ENCODE data around the gene KCNJ12. TPM values are rescaled to one million over a fixed set of nuclear protein-coding genes. Genes with fewer than 3 reads are reported as not detected.
"Not testable (repeated sequence)": the region's sequence is repeated elsewhere in the genome, so short reads cannot be mapped to it uniquely, and the experiment has no call there.

KCNJ12 gene
- total and polyA plus RNA-seq, 4 experiments from 2014 or later: not detected

DNA sequence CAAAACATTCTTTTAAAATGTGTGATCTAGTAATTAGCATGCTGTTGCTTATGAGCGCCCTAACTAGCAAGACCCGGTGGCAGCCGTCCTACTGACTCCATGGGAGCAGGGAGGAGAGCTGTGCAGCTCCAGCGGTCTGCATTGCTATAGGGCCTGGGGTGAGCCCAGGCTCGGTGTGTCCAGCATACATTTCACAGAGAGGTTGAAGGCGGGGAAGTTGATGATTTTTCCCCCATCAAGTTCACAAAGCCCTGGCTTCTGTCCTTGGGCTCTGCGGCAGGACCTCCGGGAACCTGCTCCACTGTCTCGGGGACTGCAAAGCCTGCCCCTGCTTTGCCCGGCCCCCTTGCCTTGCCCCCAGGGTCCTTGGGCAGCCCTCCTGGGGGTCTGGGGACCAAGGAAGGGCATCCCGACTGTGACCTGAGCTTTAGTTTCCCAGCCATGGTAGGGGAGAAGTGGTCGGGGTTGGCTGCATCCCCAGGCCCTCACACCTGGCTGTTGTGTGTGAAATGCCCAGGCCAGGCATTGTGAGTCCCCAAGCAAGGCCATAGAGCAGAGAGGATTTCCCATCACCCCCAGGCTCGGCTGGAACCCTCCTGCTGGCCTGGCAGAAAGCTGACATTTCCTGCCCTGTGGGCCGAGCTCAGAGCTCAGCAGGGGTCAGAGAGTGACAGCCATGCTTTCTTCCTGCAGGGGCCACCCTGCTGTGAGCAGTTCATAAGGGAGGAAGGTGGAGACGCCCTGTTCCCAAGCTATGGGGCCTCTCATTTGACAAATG lies 24.8 kb downstream of the KCNJ12 start:
- Histone ChIP-seq H3K9me3 (ENCODE audit: control insufficient read depth in 1 of 2, low read length in 2 of 2) (no peaks in the 10 kb centered on the region), H3K27me3 (ENCODE audit: insufficient read depth, low read length) (no peaks in the 10 kb centered on the region), H3K36me3 (ENCODE audit: insufficient read depth, low read length) (no peaks in the 10 kb centered on the region), H3K27ac (ENCODE audit: low read depth, low read length) (no peak overlapping the region), H3K4me3 (ENCODE audit: low read length in 2 of 2) (no peak overlapping the region), H3K4me1 (ENCODE audit: insufficient read depth, low read length) (no peaks in the 10 kb centered on the region)
- Mint-ChIP-seq H3K9me3 (peaks cover 0 to 3% (median 0%) of the 10 kb centered on the region in 8 donors), H3K27ac (no peak overlapping the region), H3K4me3 (no peak overlapping the region), H3K4me1 (no peaks in the 10 kb centered on the region), H3K36me3 (no peaks in the 10 kb centered on the region), H3K27me3 (no peaks in the 10 kb centered on the region)
- ChIA-PET POLR2A (ENCODE audit: partially characterized antibody) (no interaction called here), CTCF (ENCODE audit: partially characterized antibody) (no interaction called here)
- DNase-seq: no peak
- intact Hi-C loops (cut with micrococcal nuclease): no loop called here

DNA sequence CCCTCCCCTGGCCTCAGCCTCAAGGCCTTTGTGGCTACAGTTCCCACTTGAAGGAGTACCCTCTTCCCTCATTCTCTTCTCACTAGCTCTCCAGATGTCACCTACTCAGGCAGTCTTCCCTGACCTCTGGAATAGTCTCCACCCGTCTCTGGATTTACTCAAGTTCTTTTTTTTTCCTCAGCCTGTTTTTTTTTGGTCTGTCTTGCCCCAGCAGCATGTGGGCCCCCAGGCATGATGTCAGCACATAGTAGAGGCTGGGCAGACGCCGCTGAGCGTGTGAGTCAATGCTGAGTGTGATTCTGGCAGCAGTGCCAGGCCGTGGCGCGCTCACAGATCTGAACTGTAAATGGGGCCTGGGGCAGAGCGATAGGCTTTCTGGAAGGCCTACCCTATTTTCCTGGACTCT lies 26.0 kb downstream of the KCNJ12 start:
- DNase-seq; intact Hi-C loops (cut with micrococcal nuclease): not testable (repeated sequence)

DNA sequence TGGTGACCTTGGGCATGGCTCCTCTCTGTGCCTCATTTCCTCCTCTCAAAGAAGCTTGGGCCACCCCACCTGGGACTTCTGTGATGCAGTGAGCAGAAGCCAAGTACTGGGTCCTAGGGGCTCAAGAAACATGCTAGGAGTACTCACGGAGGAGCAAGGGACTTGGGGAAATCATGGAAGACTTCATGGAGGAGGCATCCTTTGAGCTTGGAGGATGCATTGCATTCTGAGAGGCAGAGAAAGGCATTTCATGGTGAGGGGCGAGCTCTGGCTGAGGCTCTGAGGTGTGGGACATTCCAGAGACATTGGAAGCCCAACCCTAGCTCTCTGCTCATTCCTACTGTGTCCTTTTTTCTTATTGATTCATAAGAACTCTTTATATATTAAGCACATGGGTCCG lies 26.8 kb downstream of the KCNJ12 start:
- H3K4me3 Mint-ChIP-seq; CTCF ChIA-PET (ENCODE audit: partially characterized antibody); H3K27me3 Mint-ChIP-seq; POLR2A ChIA-PET (ENCODE audit: partially characterized antibody); H3K9me3 Mint-ChIP-seq; H3K27ac ChIP-seq (ENCODE audit: low read depth, low read length); H3K9me3 ChIP-seq (ENCODE audit: control insufficient read depth in 1 of 2, low read length in 2 of 2); H3K27ac Mint-ChIP-seq; H3K36me3 ChIP-seq (ENCODE audit: insufficient read depth, low read length); H3K4me3 ChIP-seq (ENCODE audit: low read length in 2 of 2); H3K4me1 ChIP-seq (ENCODE audit: insufficient read depth, low read length); DNase-seq; H3K4me1 Mint-ChIP-seq; H3K36me3 Mint-ChIP-seq; H3K27me3 ChIP-seq (ENCODE audit: insufficient read depth, low read length); intact Hi-C loops (cut with micrococcal nuclease): not testable (repeated sequence)

More for the DNA sequence above, 26.0 kb downstream of the KCNJ12 start:
- H3K4me1 Mint-ChIP-seq; H3K36me3 ChIP-seq (ENCODE audit: insufficient read depth, low read length); H3K27ac ChIP-seq (ENCODE audit: low read depth, low read length); H3K9me3 Mint-ChIP-seq; H3K9me3 ChIP-seq (ENCODE audit: control insufficient read depth in 1 of 2, low read length in 2 of 2); H3K4me3 Mint-ChIP-seq; CTCF ChIA-PET (ENCODE audit: partially characterized antibody); H3K4me3 ChIP-seq (ENCODE audit: low read length in 2 of 2); H3K4me1 ChIP-seq (ENCODE audit: insufficient read depth, low read length); H3K27me3 ChIP-seq (ENCODE audit: insufficient read depth, low read length); H3K27ac Mint-ChIP-seq; H3K36me3 Mint-ChIP-seq; POLR2A ChIA-PET (ENCODE audit: partially characterized antibody); H3K27me3 Mint-ChIP-seq: not testable (repeated sequence)

DNA sequence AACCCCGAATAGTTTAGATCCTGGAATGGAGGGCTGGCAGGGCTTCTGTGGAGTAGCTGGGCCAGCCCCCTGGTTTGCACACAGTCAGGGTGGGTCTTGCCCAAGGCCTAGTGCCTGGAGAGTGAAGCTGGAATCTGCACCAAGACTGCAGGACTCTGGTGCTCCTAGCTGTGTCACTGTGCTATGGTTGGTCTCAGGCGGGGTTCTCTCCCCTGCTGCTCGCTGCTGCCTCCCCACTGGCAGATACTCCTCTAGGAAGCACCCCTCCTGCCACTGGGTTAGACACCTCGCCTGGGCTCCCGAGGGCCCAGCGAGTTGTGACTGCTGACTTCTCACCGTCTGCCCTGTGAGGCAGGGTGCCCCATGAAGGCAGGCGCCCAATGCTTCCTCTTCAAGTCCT lies 27.9 kb downstream of the KCNJ12 start:
- H3K4me3 ChIP-seq (ENCODE audit: low read length in 2 of 2); DNase-seq; H3K27ac Mint-ChIP-seq; H3K4me1 ChIP-seq (ENCODE audit: insufficient read depth, low read length); POLR2A ChIA-PET (ENCODE audit: partially characterized antibody); H3K4me3 Mint-ChIP-seq; H3K27me3 Mint-ChIP-seq; H3K27me3 ChIP-seq (ENCODE audit: insufficient read depth, low read length); H3K27ac ChIP-seq (ENCODE audit: low read depth, low read length); H3K36me3 ChIP-seq (ENCODE audit: insufficient read depth, low read length); intact Hi-C loops (cut with micrococcal nuclease); H3K4me1 Mint-ChIP-seq; CTCF ChIA-PET (ENCODE audit: partially characterized antibody); H3K36me3 Mint-ChIP-seq; H3K9me3 Mint-ChIP-seq; H3K9me3 ChIP-seq (ENCODE audit: control insufficient read depth in 1 of 2, low read length in 2 of 2): not testable (repeated sequence)

DNA sequence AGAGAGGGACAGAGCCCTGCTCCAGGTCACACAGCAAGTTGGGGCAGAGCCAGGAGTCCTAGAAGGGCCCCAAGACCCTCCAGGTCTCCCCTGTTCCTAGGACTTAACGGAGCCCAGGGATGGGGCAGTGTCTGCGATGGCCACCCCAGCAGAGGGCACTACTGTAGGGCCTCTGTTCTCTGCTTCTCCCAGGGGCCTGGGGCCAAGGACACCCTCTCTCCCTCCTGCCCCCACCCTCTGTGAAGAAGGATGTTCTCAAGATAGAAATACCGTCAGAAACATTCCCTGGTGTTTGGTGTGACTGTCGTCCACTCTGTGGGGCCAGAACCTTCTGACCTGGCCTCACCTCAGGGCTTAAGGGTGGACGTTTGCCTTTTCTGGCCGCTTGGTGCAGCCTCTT lies 28.4 kb downstream of the KCNJ12 start:
- H3K36me3 ChIP-seq (ENCODE audit: insufficient read depth, low read length); H3K9me3 Mint-ChIP-seq; H3K27me3 Mint-ChIP-seq; H3K27ac Mint-ChIP-seq; H3K27me3 ChIP-seq (ENCODE audit: insufficient read depth, low read length); H3K9me3 ChIP-seq (ENCODE audit: control insufficient read depth in 1 of 2, low read length in 2 of 2); H3K4me3 ChIP-seq (ENCODE audit: low read length in 2 of 2); intact Hi-C loops (cut with micrococcal nuclease); H3K27ac ChIP-seq (ENCODE audit: low read depth, low read length); CTCF ChIA-PET (ENCODE audit: partially characterized antibody); H3K4me3 Mint-ChIP-seq; H3K36me3 Mint-ChIP-seq; DNase-seq; H3K4me1 Mint-ChIP-seq; H3K4me1 ChIP-seq (ENCODE audit: insufficient read depth, low read length); POLR2A ChIA-PET (ENCODE audit: partially characterized antibody): not testable (repeated sequence)

DNA sequence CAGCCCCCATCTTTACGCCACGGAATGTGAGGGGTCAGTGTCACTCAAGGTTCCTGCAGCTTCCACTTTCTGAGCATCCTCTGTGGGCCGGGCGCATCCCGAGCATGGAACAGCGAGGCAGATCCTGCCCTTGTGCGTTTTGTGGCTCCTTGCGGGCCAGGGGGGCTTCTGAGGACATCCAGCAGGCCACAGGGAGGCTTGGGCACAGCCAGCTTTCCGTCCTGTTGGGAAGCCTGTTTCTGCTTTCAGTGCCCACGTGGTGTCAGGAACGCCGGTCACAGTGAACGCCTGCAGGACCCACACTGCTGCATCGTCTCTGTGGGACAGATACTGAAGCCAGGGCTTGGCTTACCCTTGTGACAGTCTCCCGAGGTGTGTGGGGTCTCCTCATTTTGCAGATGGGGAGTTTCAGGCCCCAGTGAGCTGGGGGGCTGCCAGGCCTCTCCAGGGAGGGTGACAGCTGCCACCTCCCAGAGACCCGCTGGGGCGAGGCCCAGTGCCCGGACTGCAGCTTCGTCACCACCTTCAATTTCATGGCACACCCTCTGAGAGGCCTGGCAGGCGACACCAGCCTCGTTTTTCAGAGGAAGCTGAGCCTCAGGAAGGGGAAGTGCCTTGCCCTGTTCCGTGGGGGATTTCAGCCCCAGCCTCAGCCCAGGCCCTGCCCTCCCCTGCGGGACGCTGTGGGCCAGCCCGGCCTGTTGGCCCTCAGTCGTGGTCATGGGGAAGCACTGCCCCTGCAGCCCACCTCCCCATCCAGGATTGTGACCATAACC lies 29.0 kb downstream of the KCNJ12 start:
- POLR2A ChIA-PET (ENCODE audit: partially characterized antibody); H3K4me1 Mint-ChIP-seq; H3K27me3 Mint-ChIP-seq: not testable (repeated sequence)

DNA sequence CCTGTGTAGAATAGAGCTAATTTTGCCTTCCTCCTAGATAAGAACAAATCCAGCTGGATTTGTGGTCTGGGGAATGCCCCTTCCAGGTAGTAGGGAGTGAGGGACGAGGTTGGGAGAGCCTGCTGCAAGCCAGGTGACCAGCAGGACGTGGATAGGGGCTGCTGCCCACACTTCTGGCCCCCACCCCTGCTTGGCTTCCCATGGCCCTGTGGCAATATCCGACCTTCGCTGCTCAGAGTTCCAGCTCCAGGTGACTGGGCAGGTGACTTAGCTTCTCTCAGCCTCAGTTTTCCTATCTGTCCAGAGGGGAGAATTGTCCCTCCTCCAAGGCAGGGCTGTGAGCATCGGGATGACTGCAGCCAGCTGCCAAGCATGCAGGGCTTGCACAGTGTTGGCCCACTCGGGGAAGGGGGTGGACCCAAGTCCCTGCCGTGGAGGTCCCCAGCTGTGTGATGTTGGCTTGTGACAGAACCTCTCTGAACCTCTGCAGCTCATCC lies 29.8 kb downstream of the KCNJ12 start:
- H3K9me3 Mint-ChIP-seq: not testable (repeated sequence)

More for the DNA sequence above, 29.0 kb downstream of the KCNJ12 start:
- CTCF ChIA-PET (ENCODE audit: partially characterized antibody); H3K4me3 ChIP-seq (ENCODE audit: low read length in 2 of 2); H3K27ac ChIP-seq (ENCODE audit: low read depth, low read length); H3K9me3 Mint-ChIP-seq; H3K27me3 ChIP-seq (ENCODE audit: insufficient read depth, low read length); H3K4me3 Mint-ChIP-seq; intact Hi-C loops (cut with micrococcal nuclease); H3K36me3 Mint-ChIP-seq; DNase-seq; H3K36me3 ChIP-seq (ENCODE audit: insufficient read depth, low read length); H3K9me3 ChIP-seq (ENCODE audit: control insufficient read depth in 1 of 2, low read length in 2 of 2); H3K4me1 ChIP-seq (ENCODE audit: insufficient read depth, low read length); H3K27ac Mint-ChIP-seq: not testable (repeated sequence)

More for the DNA sequence above, 29.8 kb downstream of the KCNJ12 start:
- H3K27me3 Mint-ChIP-seq; POLR2A ChIA-PET (ENCODE audit: partially characterized antibody); H3K27ac Mint-ChIP-seq; H3K36me3 Mint-ChIP-seq; H3K27ac ChIP-seq (ENCODE audit: low read depth, low read length); H3K9me3 ChIP-seq (ENCODE audit: control insufficient read depth in 1 of 2, low read length in 2 of 2); H3K36me3 ChIP-seq (ENCODE audit: insufficient read depth, low read length); H3K4me3 ChIP-seq (ENCODE audit: low read length in 2 of 2); H3K4me1 ChIP-seq (ENCODE audit: insufficient read depth, low read length); H3K27me3 ChIP-seq (ENCODE audit: insufficient read depth, low read length); intact Hi-C loops (cut with micrococcal nuclease); DNase-seq; H3K4me3 Mint-ChIP-seq; H3K4me1 Mint-ChIP-seq; CTCF ChIA-PET (ENCODE audit: partially characterized antibody): not testable (repeated sequence)

Measured in CD4-positive, alpha-beta memory T cell (primary cell).